Measurements from ENCODE around the gene GNA14. TPM values are rescaled to one million over a fixed set of nuclear protein-coding genes. Genes with fewer than 3 reads are reported as not detected.

Gene GNA14
- total RNA-seq, 2 donors from 2014 or later = 0.62 to 8.0 TPM

DNA sequence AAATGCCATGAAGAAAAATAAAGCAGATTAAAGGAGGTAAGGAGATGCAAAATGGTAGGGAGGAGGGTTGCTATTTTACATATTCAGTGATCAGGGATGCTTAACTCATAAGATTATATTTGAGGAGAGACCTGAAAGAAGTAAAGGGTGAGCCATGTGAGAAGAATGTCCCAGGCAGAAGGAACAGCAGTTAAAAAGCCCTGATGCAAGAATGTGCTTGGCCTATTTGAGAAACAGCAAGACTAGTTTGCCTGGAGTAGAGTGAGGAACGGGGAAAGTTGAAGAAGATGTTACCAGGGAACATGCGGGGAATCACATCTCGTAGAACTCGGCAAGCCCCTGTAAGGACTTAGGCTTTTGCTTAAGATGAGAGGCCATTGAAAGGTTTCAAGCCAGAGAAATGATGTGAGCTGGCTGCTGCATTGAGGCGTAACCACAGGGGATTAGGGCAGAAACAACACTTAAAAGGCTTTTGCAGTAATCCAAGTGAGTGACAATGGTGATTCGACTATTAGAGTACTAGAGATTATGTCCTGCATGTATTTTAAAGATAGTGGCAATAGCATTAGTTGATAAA is 272.1 kb downstream of the GNA14 start:
- peaks cover 2% of the 10 kb centered on the region for H3K9me3 Mint-ChIP-seq
- H3K27ac Mint-ChIP-seq = no peak overlapping the region
- H3K4me1 Mint-ChIP-seq = peaks cover 2% of the 10 kb centered on the region
- no peak overlapping the region for H3K27ac ChIP-seq (ENCODE audit: low read depth, low read length)
- H3K4me1 ChIP-seq (ENCODE audit: control insufficient read depth, insufficient read depth, low read length) = no peaks in the 10 kb centered on the region
- 77 to 81% methylated on average over 6 of the region's 6 CpGs for WGBS, 2 experiments (ENCODE audit: insufficient coverage in 1 of 2, insufficient read length in 1 of 2)
- H3K9ac ChIP-seq (ENCODE audit: extremely low read depth, low read length, poor library complexity, severe bottlenecking) = no peak overlapping the region
- H3K4me3 Mint-ChIP-seq = no peak overlapping the region
- H3K9me3 ChIP-seq (ENCODE audit: control insufficient read depth, low read length) = no peaks in the 10 kb centered on the region
- no peak overlapping the region for H3K4me3 ChIP-seq (ENCODE audit: low read length)
- peaks cover 18% of the 10 kb centered on the region for H3K36me3 Mint-ChIP-seq (ENCODE audit: low read depth)
- TF ChIP-seq CTCF (conservative IDR thresholded peaks at IDR 0.05) = no peak
- no peaks in the 10 kb centered on the region for H3K27me3 Mint-ChIP-seq (ENCODE audit: insufficient read depth)
- peaks cover 4% of the 10 kb centered on the region for H3K36me3 ChIP-seq (ENCODE audit: control insufficient read depth, insufficient read depth, low read length)
- H3K27me3 ChIP-seq (ENCODE audit: control insufficient read depth, insufficient read depth, low read length, poor library complexity, severe bottlenecking) = no peaks in the 10 kb centered on the region
- DNase-seq = peak; percentile 53

GRCh38 chr9:77374266-77374665 is 273.9 kb downstream of the GNA14 start:
- Mint-ChIP-seq H3K27me3 (ENCODE audit: insufficient read depth) (no peaks in the 10 kb centered on the region), H3K4me1 (peaks cover 2% of the 10 kb centered on the region), H3K4me3 (no peak overlapping the region), H3K36me3 (ENCODE audit: low read depth) (peaks cover 27% of the 10 kb centered on the region), H3K9me3 (peaks cover 4% of the 10 kb centered on the region), H3K27ac (no peak overlapping the region)
- no peak for DNase-seq
- WGBS, 2 experiments (ENCODE audit: insufficient coverage in 1 of 2, insufficient read length in 1 of 2) = 96 to 100% methylated on average over 2 to 3 of the region's 3 CpGs
- no peaks in the 10 kb centered on the region for H3K4me1 ChIP-seq (ENCODE audit: control insufficient read depth, insufficient read depth, low read length)
- no peak for TF ChIP-seq CTCF (conservative IDR thresholded peaks at IDR 0.05)
- no peak overlapping the region for H3K4me3 ChIP-seq (ENCODE audit: low read length)
- no peaks in the 10 kb centered on the region for H3K9me3 ChIP-seq (ENCODE audit: control insufficient read depth, low read length)
- H3K9ac ChIP-seq (ENCODE audit: extremely low read depth, low read length, poor library complexity, severe bottlenecking) = no peak overlapping the region
- no peaks in the 10 kb centered on the region for H3K27me3 ChIP-seq (ENCODE audit: control insufficient read depth, insufficient read depth, low read length, poor library complexity, severe bottlenecking)
- H3K27ac ChIP-seq (ENCODE audit: low read depth, low read length) = no peak overlapping the region
- H3K36me3 ChIP-seq (ENCODE audit: control insufficient read depth, insufficient read depth, low read length) = peaks cover 13% of the 10 kb centered on the region
